Right lung (tissue), 10 donors: ENCODE results near the gene BPIFA1. TPM values are rescaled to one million over a fixed set of nuclear protein-coding genes. Genes with fewer than 3 reads are reported as not detected.
A peak's percentile ranks its signal among the peaks of the same experiment; 100 is the strongest.

Experiments
- DNase-seq, 2 donors: peaks; one replicate each; pipeline ENCODE4 v3.0.0-alpha.2; 2013
- long read RNA-seq, 8 donors: transcript quantifications; one replicate each; lab custom pipeline, GENCODE V29; 2026
- polyA plus RNA-seq, 5 donors: library from polyadenylated mRNA; unstranded; fragments of 120-200 nt; gene quantifications; one replicate each; pipeline versions ENCODE4 v1.2.1 to v1.2.3, GENCODE V29; 2013; ENCODE audit warnings: inconsistent platforms in 1 of 5, low replicate concordance in 1 of 5; ENCODE audit not compliant: insufficient read length in 5 of 5, insufficient read depth in 1 of 5

Gene BPIFA1
- polyA plus RNA-seq, result not detected
- long read RNA-seq, donor 1, result 0 reads
- long read RNA-seq, donor 2, result 0 reads
- long read RNA-seq, donor 3, result 0 reads
- long read RNA-seq, donor 4, result 0 reads
- long read RNA-seq, donor 5, result 0 reads
- long read RNA-seq, donor 6, result 0 reads
- long read RNA-seq, donor 7, result 0 reads
- long read RNA-seq, donor 8, result 0 reads

DNA sequence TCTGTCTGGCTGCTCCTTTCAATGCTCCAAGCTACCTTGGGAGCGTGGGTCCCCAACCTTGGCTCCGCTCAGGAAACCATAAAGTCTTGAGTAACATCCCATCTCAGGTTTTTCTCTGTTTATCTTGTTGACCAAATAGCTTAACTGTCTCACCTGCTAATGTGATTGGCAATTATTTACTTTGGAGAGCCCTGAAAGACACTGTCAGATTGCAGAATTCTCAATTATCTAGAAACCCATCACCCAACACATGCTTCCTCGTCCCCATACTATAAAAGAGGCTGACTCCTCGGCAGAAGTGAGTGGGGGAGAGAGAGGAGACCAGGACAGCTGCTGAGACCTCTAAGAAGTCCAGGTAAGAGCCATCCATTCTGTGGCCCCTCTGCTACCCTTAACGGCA, at the start of gene BPIFA1:
BPIFA1 (plus strand) TSS at position 301 of the 400 bp plus-strand sequence. CDS start 1,716 bp downstream, outside the sequence.
- DNase-seq, result no peak

DNA sequence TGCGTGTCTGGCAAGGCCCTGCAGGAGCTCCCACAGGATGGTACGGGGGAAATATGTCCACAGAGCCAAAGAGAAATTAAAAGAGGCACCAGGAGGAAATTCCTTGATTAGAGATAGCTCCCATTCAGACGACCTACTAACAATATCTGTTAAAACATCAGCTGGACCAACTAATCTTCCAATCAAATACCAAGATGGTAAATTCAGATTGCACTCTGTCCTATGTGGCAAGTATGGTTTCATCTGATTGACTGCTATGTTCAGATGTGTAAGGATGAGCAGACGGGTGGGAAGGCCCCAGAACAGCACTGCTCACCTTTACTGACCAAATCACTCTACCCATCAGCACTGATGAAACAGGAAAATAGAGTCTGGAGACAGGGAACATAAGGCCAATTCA, 48.3 kb upstream of the BPIFA1 start:
- DNase-seq, result no peak

DNA sequence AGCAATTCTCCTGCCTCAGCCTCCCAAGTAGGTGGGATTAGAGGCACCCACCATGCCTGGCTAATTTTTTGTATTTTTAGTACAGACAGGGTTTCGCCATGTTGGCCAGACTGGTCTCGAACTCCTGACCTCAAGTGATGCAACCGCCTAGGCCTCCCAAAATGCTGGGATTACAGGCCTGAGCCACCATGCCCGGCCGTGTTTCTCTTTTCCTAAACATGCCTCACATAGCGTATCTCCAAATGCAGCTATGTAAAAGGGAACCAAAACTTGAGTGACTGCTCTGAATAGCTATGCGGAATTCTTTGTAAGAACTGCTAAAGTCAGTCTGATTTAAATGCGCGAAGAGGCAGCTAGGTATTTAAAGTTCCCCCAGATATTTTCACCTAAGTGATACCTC, 47.4 kb upstream of the BPIFA1 start:
- DNase-seq, result no peak

DNA sequence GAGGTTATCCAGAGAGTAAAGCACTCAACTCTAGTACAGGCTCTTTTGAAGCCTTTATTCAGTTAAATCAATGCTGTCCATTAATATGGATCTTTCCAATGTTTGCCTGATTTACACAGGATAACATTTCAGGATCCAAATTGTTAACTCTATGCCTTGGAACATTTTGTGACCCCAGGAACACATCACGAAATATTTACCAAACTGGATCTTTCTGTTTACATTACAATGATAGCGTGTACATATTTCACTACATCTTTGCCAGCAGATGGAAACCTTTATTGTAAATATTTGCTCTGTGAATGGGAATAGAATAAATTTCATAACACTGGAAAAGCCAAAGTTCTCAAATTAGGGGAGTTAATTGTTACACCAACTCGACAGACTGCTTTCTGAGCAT, 44.3 kb upstream of the BPIFA1 start:
- DNase-seq, result no peak

DNA sequence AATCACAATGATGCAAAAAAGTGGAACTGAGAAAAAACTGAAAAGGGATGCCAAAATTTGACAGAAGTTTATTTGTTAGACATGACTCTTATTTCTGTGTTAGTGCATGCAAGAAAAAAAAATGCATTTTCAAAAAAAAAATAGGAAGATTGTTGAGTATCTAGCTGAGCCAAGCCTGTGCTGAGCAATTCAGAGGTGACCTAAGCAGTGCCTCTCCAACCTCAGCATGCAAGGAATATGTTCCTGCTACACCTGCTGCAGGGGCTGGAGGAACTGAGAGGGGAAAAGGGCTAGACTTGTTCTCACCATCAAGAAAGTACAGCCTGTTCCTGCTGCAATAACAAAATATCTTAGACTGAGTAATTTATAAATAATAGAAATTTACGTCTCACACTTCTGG, 43.8 kb upstream of the BPIFA1 start:
- DNase-seq, result no peak

DNA sequence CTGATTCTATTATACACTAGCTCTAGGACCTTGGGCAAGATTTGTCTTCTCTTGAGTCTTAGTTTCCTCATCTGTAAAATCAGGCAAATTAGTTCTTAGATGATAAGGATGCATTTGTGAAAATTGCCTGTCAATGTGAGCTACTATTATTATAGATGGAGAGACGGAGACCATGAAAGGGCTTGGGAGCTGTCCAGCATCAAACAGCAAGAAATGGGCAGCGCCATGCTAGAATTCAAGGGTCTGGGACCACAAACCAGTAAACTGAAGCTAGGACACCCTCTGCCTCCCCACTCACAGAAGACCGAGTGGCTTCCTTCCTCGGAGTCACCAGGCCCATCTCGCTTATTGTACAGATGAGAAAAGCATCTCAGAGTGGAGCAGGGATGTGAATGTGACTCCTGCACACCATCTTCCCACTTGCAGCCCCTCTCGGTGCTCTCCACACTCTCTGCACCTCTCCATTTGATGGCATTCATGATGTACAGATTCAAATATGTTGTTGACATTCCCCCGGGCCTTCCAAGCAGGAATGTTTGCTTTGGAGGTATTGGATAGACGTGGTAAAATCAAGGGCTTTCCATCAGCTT, 42.8 kb upstream of the BPIFA1 start:
- DNase-seq, result no peak

DNA sequence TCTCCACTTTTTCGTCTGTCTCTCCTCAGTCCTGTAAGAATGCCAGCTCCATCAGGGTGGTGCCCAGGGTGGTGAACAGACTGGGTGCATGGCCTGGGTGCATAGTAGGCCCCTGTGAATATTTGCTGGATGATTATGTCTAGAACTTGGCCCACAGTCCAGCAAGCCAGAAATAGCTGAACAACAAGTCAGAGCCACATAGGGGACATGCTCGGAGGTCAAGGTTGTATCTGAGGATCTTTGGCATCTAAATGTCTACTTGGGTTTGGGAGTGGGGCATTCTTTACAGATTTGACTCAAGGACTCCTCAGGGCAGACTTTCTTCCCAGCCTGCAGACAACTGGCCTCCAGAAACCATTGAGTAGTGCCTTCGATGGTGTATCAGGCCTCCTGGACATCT, 36.8 kb upstream of the BPIFA1 start:
- DNase-seq, result no peak

DNA sequence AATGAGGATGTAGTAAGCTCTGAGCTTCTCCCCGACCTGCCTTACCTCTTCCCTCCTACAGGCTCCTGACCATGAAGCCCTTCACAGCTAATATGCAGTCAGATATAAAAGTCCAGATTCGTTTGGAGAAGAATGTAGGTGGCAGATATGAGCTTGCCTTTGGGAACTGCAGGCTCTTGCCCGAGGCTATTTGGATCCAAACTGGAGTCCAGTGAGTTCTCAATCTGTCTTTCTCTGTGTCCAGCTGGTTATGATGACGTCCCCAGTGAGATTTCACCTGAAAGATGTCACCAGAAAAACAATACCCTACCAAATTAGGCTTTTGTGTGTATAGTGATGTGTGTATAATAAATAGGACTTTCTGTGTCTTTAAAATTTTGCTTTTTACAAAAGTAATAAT, 33.3 kb upstream of the BPIFA1 start:
- DNase-seq, result no peak

DNA sequence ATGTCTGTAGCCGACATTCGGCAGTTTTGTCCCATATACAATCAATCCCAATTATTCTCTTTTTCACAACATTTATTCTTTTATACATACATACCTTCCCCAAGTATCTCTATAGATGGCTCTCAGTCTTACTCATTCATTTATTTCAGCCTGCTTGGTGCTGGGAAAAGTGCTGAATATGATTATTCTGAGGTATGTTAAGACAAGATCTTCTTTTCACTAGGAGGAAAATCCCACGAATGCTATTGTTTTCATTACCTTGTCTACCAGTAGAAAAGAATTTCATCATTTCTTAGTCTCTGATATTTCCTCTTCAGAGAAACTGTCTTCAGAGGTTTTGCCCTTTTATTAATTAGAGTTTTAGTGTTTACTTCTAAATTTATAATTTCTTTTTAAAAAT, 32.4 kb upstream of the BPIFA1 start:
- no peak for DNase-seq

DNA sequence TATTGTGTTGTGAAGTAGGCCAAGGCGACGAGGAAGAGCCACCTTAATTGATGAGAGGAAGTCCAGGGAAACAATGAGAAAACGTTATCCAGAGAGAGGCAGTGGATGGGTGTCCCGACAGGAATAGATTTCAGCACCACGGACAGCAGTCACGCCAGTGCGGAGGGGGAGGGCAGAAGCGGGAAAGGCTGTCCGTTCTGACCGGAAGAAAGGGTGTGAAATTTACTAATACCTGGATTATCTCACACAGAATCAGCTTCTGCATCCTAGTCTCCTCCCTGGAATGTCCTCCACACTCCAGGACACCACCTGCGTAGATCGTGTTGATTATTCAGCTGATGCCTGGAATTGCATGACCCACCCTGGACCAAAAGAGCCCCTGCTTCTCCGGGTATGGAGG, 26.0 kb upstream of the BPIFA1 start:
- peak; percentile 34 to 63 for DNase-seq

DNA sequence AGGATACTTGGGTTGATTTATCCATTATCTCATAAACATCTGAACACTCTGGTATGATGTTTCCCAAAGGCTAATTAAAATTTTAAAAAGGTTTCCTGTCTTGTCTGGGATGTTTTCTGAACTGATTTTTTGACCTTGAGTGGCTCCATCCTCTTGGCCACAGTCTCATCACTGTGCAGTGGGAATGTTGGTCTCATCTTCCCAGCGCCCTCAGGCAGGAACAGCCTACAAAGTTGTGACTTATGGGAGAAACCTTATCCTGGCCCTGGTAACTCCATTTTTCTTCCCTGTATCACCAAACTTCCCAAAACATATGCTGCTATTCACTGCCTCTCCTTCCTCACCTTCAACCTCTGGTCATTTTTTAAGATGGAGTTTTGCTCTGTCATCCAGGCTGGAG, 25.4 kb upstream of the BPIFA1 start:
- DNase-seq, result no peak

DNA sequence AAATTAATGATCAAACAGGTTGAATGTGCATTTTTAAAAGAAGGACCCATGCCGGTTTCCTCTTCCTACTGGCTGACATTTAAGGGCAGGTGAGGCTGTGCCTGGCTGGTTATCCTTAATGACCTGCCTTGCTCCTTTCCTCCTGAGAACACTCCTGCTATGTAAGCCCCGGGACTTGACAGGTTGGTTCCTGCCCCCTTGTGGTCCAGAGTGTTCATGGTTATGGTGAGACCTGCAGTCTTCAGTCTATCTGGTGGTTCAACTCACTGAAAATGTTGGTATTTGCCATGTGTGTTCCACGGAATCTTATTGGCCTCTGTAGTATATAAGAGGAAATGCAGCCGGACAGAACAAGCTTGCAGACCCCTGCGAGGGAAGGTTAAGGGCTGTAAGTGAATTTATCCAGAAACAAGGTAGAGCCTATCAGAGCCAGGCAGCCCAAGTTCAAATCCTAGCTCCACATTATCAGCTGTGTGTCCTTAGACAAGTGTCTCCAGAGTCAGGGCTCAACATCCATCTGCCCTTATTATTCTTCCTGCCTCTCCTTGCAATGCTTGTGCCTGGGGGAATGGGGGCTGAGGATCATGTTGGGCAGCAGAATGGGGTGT, 23.9 kb upstream of the BPIFA1 start:
- DNase-seq, result peak in 1 of 2 donors; percentile 20

DNA sequence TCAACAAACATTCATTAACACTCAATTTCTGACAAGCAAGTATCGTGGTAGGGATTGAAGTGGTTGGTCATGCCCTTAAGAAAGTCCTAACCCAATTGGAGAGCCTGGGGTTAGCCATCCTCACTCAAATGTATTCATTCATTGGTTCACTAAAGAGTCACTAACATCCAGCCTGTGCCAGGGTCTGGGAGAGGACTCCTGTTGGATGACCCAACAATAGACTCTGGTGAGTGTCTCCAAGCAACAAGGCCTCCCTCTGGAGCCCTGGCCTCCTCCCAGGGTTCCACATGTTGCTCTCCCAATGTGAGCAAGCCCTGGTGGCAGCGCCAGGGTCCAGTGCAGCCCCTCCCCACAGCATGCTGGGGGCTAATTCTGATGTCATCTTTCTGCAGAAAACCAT, 18.7 kb upstream of the BPIFA1 start, which contains the start of gene BPIFA3:
BPIFA3 (plus strand) TSS at position 301 of the 400 bp plus-strand sequence. CDS start 185 bp downstream, outside the sequence.
- no peak for DNase-seq

DNA sequence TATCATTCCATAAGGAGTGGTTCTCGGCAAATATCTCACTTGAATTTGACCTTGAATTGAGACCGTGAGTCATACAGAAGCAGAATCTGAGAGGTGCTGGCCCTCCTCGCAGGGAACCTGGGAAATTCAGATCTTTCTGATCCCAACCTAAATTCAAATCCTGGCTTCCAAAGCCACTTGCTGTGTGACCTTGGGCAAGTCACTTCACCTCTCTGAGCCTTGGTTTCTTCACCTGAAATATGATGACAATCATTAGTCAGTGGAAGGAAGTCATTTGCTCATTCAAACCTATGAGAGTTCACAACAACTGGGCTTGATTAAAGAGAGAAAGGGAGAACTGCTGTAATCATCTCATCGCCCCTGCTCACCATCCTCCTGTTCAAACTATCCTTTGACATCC, 11.4 kb upstream of the BPIFA1 start:
- no peak for DNase-seq

DNA sequence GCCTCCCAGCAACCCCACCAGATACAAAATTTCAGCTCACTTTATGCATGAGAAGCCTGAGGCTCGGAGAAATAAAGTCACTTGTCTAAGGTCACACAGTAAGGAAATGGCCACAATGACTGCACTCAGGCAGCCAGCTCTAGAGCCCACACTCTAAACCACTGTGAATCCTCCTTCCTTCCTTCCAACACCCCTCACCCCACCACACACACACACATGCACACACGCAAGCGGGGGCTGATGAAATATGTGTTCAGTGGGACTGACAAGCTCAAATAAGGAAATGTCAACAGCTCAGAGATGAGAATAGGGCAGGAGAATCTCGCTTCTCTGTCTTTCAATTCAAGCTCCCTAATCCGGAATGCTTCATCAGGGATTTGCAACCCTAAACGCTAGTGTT, 6.0 kb upstream of the BPIFA1 start:
- DNase-seq, result no peak

DNA sequence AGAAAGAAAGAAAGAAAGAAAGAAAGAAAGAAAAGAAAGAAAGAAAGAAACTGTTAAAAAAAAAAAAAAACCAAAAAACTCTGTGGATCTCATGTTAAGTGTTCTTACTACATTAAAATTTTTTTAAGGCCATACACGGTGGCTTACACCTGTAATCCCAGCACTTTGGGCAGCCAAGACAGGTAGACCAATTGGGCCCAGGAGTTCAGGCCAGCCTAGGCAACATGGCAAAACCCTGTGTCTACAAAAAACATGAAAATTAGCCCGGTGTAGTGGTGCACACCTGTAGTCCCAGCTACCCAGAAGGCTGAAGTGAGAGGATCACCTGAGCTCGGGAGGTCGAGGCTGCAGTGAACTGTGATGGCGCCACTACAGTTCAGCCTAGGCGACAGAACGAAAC, 4.6 kb upstream of the BPIFA1 start:
- no peak for DNase-seq

DNA sequence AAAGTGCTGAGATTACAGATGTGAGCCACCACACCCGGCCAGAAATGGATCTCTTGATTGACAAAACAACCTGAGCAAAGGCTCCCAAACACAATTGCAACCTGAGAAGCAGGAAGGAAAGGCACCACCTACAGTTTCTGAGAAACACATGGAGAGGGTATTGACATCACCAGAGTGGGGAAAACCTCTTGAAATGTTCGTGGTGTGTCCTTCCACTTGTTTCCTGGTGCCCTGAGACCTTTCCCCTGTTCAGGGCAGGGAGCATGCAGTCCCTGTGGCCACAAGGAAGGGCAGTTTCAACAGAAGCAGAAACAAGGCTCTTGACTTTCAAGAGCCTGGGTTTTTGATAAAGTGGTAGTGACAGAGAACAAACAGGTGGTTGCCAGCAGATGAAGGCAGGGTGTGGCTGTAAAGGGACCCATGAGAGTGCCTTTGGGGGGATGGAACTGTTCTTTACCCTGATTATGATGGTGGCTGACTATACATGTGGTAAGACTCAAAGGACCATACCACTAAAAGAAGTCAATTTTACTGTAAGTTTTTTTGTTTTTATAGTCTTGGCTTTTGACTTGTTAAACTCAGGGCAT, 3.2 kb upstream of the BPIFA1 start:
- peak in 1 of 2 donors; percentile 7 for DNase-seq

DNA sequence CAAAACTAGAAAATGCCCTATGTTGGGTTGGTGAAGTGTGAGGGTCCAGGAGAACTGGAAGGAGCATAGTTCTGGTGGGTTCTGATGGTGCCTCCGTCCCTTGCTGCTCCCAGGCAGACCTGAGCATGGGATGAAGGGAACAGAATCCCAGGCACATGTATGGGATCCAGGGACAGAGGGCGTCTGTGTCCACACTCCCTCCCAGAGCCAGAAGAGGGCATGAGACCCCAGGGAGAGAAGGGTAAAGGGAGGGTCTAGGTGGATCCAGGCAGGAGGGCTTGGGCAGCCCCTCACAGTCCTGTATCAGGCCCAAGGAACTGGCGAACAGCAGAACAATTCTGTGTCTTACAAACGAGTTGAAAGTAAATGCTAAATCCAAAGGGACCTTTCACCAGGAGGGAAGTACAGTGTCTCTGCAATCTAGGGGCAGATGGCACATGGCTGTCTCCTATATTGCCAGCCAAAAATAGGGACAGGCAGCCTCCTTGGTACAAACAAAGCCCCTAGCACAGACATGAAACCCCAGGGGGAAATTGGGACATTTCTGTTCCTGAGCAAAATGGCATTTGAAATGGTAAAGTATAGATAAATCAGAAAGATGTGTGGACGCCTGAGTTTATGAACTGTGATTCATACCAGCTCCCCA, 2.5 kb upstream of the BPIFA1 start:
- DNase-seq, result no peak

DNA sequence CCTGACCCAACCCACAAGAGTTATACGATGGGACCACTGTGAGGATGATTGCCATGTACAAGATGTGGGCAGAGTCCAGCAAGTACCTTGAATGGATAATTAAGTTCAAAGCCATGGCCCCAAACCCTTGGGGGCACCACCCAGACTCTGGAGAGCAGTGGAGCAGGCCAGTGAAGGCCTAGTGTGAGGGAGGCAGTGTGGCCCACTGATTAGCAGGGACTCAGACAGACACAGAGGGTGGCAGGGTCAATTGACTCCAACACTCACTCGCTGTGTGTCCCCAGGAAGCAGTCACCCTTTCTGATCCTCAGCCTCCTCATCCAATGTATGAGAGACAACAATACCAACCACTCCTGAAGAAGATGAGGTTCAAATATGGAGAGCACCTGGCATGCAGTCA, 1.7 kb upstream of the BPIFA1 start:
- no peak for DNase-seq

DNA sequence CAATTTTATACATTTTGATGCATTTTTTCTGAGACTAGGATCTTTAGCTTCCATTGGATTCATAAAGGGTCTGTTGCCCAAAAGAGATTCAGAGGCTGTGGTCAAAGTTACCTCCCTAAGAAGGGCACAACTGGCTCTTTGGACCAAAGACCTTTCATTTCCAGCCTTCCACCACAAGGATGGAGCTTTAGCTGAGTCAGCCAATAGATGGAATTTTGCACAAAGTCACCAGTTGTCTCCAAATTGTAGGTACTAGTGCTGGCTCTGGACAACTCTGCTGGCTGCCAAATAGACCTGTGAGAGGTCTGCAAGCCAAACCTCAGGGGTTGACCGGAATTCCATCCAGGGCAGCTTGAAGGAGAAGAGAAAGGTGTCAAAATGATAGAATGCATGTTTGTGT, 555 bp downstream of the BPIFA1 start:
- DNase-seq, result no peak

DNA sequence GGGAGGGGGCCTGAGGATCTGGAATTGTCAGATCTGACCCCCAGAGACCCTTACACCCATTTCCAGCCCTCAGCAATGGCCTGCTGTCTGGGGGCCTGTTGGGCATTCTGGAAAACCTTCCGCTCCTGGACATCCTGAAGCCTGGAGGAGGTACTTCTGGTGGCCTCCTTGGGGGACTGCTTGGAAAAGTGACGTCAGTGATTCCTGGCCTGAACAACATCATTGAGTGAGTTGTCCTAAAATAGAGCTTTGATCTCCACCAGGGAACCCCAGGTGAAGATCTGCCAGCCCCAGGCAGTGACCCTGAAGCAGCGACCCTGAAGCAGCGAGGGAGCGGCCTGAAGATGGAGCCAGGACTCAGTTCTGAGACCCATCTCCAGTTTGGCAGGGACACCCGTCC, 2.2 kb downstream of the BPIFA1 start:
- no peak for DNase-seq

DNA sequence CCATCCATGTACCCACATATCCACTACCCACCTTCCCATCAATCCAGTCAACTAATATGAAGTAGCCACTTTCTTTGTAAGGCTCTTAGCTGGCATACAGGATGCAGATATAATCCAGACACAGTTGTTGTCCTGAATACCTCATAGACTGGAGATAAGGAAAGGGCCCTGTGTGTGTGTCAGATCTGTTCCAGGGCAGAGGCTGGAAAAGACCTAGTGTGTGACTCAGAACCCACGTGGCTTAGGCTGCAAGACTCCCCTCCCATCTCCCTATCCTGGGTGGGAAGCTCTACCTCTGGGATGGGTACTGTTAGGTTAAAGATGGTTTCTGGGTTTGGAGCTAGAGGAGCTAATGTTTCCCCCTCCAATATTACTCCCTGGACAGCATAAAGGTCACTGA, 3.6 kb downstream of the BPIFA1 start:
- DNase-seq, result no peak
